SK-N-SH treated with all-trans-retinoic acid at 6 μM for 48 hours (cell line): ENCODE results near the gene RIOX2.

Source experiments
- ARNTL ChIP-seq: fragments of 450-650 bp; formaldehyde crosslinking; IDR thresholded peaks from 2 replicates; pipeline ENCODE4 v1.5.0; 2020; ENCODE audit warnings: low read depth, mild to moderate bottlenecking, moderate library complexity, borderline replicate concordance
- RARB ChIP-seq: fragments of 250-450 bp; sonication (Bioruptor Pico); IDR thresholded peaks from 2 replicates; pipeline ENCODE4 v1.8.0; 2021; ENCODE audit warnings: mild to moderate bottlenecking, moderate library complexity
- ZFP30 ChIP-seq: fragments of 450-650 bp; formaldehyde crosslinking; IDR thresholded peaks from 2 replicates; pipeline ENCODE4 v1.5.0; 2022; ENCODE audit warnings: mild to moderate bottlenecking, moderate library complexity
- TF ChIP-seq, protein P1 (sequence below): fragments of 250-450 bp; sonication (Bioruptor Pico); IDR thresholded peaks from 2 replicates; pipeline ENCODE4 v1.5.1; 2021; ENCODE audit warnings: mild to moderate bottlenecking, moderate library complexity
- TF ChIP-seq, protein P2 (sequence below): fragments of 250-450 bp; sonication (Bioruptor Pico); IDR thresholded peaks from 2 replicates; pipeline ENCODE4 v1.8.0; 2021; ENCODE audit warnings: low read depth, mild to moderate bottlenecking, moderate library complexity, borderline replicate concordance
- TF ChIP-seq, protein P3 (sequence below): fragments of 250-450 bp; sonication (Bioruptor Pico); IDR thresholded peaks from 2 replicates; pipeline ENCODE4 v1.8.0; 2020; ENCODE audit warnings: mild to moderate bottlenecking, moderate library complexity, borderline replicate concordance

- TF ChIP-seq RARB (CRISPR knock-in tag) (no peak), ZFP30 (CRISPR knock-in tag) (no peak), ARNTL (no peak)
- TF ChIP-seq, protein P1, sequence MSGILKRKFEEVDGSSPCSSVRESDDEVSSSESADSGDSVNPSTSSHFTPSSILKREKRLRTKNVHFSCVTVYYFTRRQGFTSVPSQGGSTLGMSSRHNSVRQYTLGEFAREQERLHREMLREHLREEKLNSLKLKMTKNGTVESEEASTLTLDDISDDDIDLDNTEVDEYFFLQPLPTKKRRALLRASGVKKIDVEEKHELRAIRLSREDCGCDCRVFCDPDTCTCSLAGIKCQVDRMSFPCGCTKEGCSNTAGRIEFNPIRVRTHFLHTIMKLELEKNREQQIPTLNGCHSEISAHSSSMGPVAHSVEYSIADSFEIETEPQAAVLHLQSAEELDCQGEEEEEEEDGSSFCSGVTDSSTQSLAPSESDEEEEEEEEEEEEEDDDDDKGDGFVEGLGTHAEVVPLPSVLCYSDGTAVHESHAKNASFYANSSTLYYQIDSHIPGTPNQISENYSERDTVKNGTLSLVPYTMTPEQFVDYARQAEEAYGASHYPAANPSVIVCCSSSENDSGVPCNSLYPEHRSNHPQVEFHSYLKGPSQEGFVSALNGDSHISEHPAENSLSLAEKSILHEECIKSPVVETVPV (CRISPR knock-in tag) = no peak
- TF ChIP-seq, protein P2, sequence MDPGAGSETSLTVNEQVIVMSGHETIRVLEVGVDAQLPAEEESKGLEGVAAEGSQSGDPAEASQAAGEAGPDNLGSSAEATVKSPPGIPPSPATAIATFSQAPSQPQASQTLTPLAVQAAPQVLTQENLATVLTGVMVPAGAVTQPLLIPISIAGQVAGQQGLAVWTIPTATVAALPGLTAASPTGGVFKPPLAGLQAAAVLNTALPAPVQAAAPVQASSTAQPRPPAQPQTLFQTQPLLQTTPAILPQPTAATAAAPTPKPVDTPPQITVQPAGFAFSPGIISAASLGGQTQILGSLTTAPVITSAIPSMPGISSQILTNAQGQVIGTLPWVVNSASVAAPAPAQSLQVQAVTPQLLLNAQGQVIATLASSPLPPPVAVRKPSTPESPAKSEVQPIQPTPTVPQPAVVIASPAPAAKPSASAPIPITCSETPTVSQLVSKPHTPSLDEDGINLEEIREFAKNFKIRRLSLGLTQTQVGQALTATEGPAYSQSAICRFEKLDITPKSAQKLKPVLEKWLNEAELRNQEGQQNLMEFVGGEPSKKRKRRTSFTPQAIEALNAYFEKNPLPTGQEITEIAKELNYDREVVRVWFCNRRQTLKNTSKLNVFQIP (CRISPR knock-in tag) = no peak
- TF ChIP-seq, protein P3, sequence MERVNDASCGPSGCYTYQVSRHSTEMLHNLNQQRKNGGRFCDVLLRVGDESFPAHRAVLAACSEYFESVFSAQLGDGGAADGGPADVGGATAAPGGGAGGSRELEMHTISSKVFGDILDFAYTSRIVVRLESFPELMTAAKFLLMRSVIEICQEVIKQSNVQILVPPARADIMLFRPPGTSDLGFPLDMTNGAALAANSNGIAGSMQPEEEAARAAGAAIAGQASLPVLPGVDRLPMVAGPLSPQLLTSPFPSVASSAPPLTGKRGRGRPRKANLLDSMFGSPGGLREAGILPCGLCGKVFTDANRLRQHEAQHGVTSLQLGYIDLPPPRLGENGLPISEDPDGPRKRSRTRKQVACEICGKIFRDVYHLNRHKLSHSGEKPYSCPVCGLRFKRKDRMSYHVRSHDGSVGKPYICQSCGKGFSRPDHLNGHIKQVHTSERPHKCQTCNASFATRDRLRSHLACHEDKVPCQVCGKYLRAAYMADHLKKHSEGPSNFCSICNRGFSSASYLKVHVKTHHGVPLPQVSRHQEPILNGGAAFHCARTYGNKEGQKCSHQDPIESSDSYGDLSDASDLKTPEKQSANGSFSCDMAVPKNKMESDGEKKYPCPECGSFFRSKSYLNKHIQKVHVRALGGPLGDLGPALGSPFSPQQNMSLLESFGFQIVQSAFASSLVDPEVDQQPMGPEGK (CRISPR knock-in tag) = no peak
Observed at GRCh38 chr3:97970956-97971620, 1.1 kb downstream of the RIOX2 start.
